Common myeloid progenitor, CD34-positive (primary cell): ENCODE results near the gene WWOX.

ENCODE experiments used
- CTCF ChIA-PET: fragments of 350-600 bp; sonication (Branson Sonifier 250); formaldehyde crosslinking; loops from one replicate; lab custom pipeline; 2021; ENCODE audit warnings: antibody characterized with exemption; lab: Charles Lee
- POLR2A ChIA-PET: fragments of 350-600 bp; sonication (Branson Sonifier 250); formaldehyde crosslinking; loops from one replicate; lab custom pipeline; 2021; ENCODE audit warnings: antibody characterized with exemption; lab: Charles Lee
- DNase-seq, 3 donors: peaks; one replicate each; pipeline versions ENCODE4 v3.0.0 to v3.0.0-alpha.2; 2013
- H3K27ac ChIP-seq, 2 experiments: 1 replicate in 1 of 2; 2 replicates in 1 of 2; pipeline ENCODE4 v1.7.0; 2013; ENCODE audit warnings: inconsistent platforms in 2 of 2, low read length in 2 of 2, mild to moderate bottlenecking in 2 of 2, low read depth in 1 of 2, moderate library complexity in 1 of 2; ENCODE audit not compliant: severe bottlenecking in 2 of 2, insufficient read depth in 1 of 2, poor library complexity in 1 of 2
- H3K27me3 ChIP-seq, 5 experiments: replicated peaks in 2 of 5; 1 replicate in 3 of 5; 2 replicates in 2 of 5; pipeline versions ENCODE4 v1.6.1 to v1.7.0; 2013; ENCODE audit warnings: low read length in 4 of 5, mild to moderate bottlenecking in 2 of 5, moderate library complexity in 2 of 5, inconsistent platforms in 1 of 5; ENCODE audit not compliant: insufficient read depth in 5 of 5, control insufficient read depth in 4 of 5
- H3K36me3 ChIP-seq, 4 experiments: 1 replicate in 2 of 4; 2 replicates in 2 of 4; pipeline versions ENCODE4 v1.6.1 to v1.7.0; 2013; ENCODE audit warnings: low read length in 3 of 4, control low read depth in 1 of 4, mild to moderate bottlenecking in 1 of 4; ENCODE audit not compliant: control insufficient read depth in 4 of 4, insufficient read depth in 4 of 4
- H3K4me1 ChIP-seq, 4 experiments: 1 replicate in 3 of 4; 2 replicates in 1 of 4; pipeline versions ENCODE4 v1.6.1 to v1.7.1; 2013; ENCODE audit warnings: low read length in 3 of 4, mild to moderate bottlenecking in 3 of 4, control low read depth in 1 of 4, inconsistent platforms in 1 of 4, moderate library complexity in 1 of 4; ENCODE audit not compliant: control insufficient read depth in 4 of 4, insufficient read depth in 4 of 4; ENCODE audit errors: control extremely low read depth in 1 of 4
- H3K4me3 ChIP-seq, 7 experiments: 1 replicate in 4 of 7; 2 replicates in 3 of 7; pipeline versions ENCODE4 v1.5.1 to v1.7.0; 2013; ENCODE audit warnings: mild to moderate bottlenecking in 7 of 7, low read length in 6 of 7, moderate library complexity in 6 of 7, inconsistent platforms in 2 of 7, low read depth in 2 of 7, control low read depth in 1 of 7; ENCODE audit not compliant: insufficient read depth in 4 of 7, control insufficient read depth in 1 of 7; ENCODE audit errors: extremely low read depth in 1 of 7
- H3K9me3 ChIP-seq, 5 experiments: 1 replicate in 4 of 5; 2 replicates in 1 of 5; pipeline versions ENCODE4 v1.6.1 to v1.7.1; 2013; ENCODE audit warnings: low read length in 4 of 5, mild to moderate bottlenecking in 2 of 5, inconsistent platforms in 1 of 5, low read depth in 1 of 5, moderate library complexity in 1 of 5; ENCODE audit not compliant: control insufficient read depth in 4 of 5, insufficient read depth in 2 of 5; ENCODE audit errors: control extremely low read depth in 1 of 5
- WGBS: methylation state at CpG from one replicate; pipeline ENCODE4 v1.1.5; 2013; ENCODE audit not compliant: insufficient coverage; 5-methylcytosine and 5-hydroxymethylcytosine counted together

Gene WWOX

GRCh38 chr16:78715673-78716072 is 616.2 kb downstream of the WWOX start:
- Histone ChIP-seq H3K4me1 (no peaks in the 10 kb centered on the region), H3K9me3 (no peaks in the 10 kb centered on the region), H3K27me3 (no peaks in the 10 kb centered on the region), H3K4me3 (no peak overlapping the region), H3K27ac (no peak overlapping the region), H3K36me3 (no peaks in the 10 kb centered on the region)
- no peak for DNase-seq
- WGBS, result 100% methylated on average over 3 of the region's 4 CpGs
- POLR2A ChIA-PET, result no interaction called here
- CTCF ChIA-PET, result no interaction called here

GRCh38 chr16:78718141-78718540 is 618.7 kb downstream of the WWOX start:
- Histone ChIP-seq H3K9me3 (no peaks in the 10 kb centered on the region), H3K4me3 (no peak overlapping the region), H3K27me3 (no peaks in the 10 kb centered on the region), H3K4me1 (no peaks in the 10 kb centered on the region), H3K36me3 (no peaks in the 10 kb centered on the region), H3K27ac (no peak overlapping the region)
- POLR2A ChIA-PET, result no interaction called here
- CTCF ChIA-PET, result no interaction called here
- 88% methylated on average over 1 of the region's 2 CpGs for WGBS
- DNase-seq, result no peak

GRCh38 chr16:78720416-78720815 is 621.0 kb downstream of the WWOX start:
- no peaks in the 10 kb centered on the region for H3K36me3 ChIP-seq
- H3K4me3 ChIP-seq, result no peak overlapping the region
- H3K9me3 ChIP-seq, result no peaks in the 10 kb centered on the region
- ChIA-PET CTCF (interaction anchor here (0.7 to 1.1 kb wide), 2 partner anchors 13 to 16 kb away, joined by 3 to 4 read pairs; no protein-coding TSS in a partner anchor), POLR2A (no interaction called here)
- no peak overlapping the region for H3K27ac ChIP-seq
- no peaks in the 10 kb centered on the region for H3K4me1 ChIP-seq
- whole genome bisulfite sequencing, result 100% methylated on average over 1 of the region's 3 CpGs
- no peaks in the 10 kb centered on the region for H3K27me3 ChIP-seq
- no peak for DNase-seq

- Histone ChIP-seq H3K9me3 (no peaks in the 10 kb centered on the region), H3K36me3 (no peaks in the 10 kb centered on the region), H3K27me3 (no peaks in the 10 kb centered on the region), H3K4me1 (peaks cover 0 to 3% (median 0%) of the 10 kb centered on the region in 4 experiments), H3K4me3 (no peak overlapping the region), H3K27ac (no peak overlapping the region)
- POLR2A ChIA-PET, result interaction anchor here (0.5 kb wide), 1 partner anchor 25 kb away, joined by 3 read pairs; no protein-coding TSS in a partner anchor
- DNase-seq, result no peak
- no CpG with 5 or more reads among the region's 2 CpGs for WGBS
- CTCF ChIA-PET, result no interaction called here
Observed at GRCh38 chr16:78727536-78727935, 628.1 kb downstream of the WWOX start.

- Histone ChIP-seq H3K27ac (no peak overlapping the region), H3K4me3 (no peak overlapping the region), H3K4me1 (peaks cover 0 to 3% (median 0%) of the 10 kb centered on the region in 4 experiments), H3K27me3 (no peaks in the 10 kb centered on the region), H3K36me3 (no peaks in the 10 kb centered on the region), H3K9me3 (no peaks in the 10 kb centered on the region)
- no peak for DNase-seq
- WGBS, result no CpG with 5 or more reads among the region's 2 CpGs
- ChIA-PET POLR2A (no interaction called here), CTCF (interaction anchor here (0.6 kb wide), 1 partner anchor 269 kb away, joined by 3 read pairs; no protein-coding TSS in a partner anchor)
Observed at GRCh38 chr16:78729687-78730086, 630.2 kb downstream of the WWOX start.

GRCh38 chr16:78731785-78732184 is 632.3 kb downstream of the WWOX start:
- no peak for DNase-seq
- H3K36me3 ChIP-seq, result no peaks in the 10 kb centered on the region
- ChIA-PET CTCF (no interaction called here), POLR2A (no interaction called here)
- no peaks in the 10 kb centered on the region for H3K9me3 ChIP-seq
- H3K27ac ChIP-seq, result no peak overlapping the region
- H3K4me1 ChIP-seq, result peaks cover 0 to 1% (median 0%) of the 10 kb centered on the region in 4 experiments
- no peaks in the 10 kb centered on the region for H3K27me3 ChIP-seq
- 88% methylated on average over 1 of the region's 1 CpG for WGBS
- H3K4me3 ChIP-seq, result no peak overlapping the region

- H3K9me3 ChIP-seq, result no peaks in the 10 kb centered on the region
- H3K27ac ChIP-seq, result no peak overlapping the region
- POLR2A ChIA-PET, result no interaction called here
- no peak for DNase-seq
- H3K4me1 ChIP-seq, result no peaks in the 10 kb centered on the region
- no peak overlapping the region for H3K4me3 ChIP-seq
- 97% methylated on average over 4 of the region's 7 CpGs for WGBS
- H3K27me3 ChIP-seq, result no peaks in the 10 kb centered on the region
- no peaks in the 10 kb centered on the region for H3K36me3 ChIP-seq
- CTCF ChIA-PET, result no interaction called here
Observed at GRCh38 chr16:78732696-78733095, 633.2 kb downstream of the WWOX start.
